ENCODE measurements around the gene LYSMD4. TPM values are rescaled to one million over a fixed set of nuclear protein-coding genes. Genes with fewer than 3 reads are reported as not detected.

The LYSMD4 gene
- total RNA-seq, 1 experiment from 2014 or later: 14.9 TPM

GRCh38 chr15:99696096-99696495 is 37.1 kb downstream of the LYSMD4 start:
- no peak for TF ChIP-seq NFE2L1 (CRISPR knock-in tag; IDR thresholded peaks at IDR 0.05)
- no peak for TF ChIP-seq ZNF532 (CRISPR knock-in tag; IDR thresholded peaks at IDR 0.05; ENCODE audit: borderline replicate concordance)
- TF ChIP-seq STAT6 (CRISPR knock-in tag; conservative IDR thresholded peaks at IDR 0.05; ENCODE audit: low read depth): no peak
- TF ChIP-seq E2F1 (CRISPR knock-in tag; IDR thresholded peaks at IDR 0.05): no peak
- no peak for TF ChIP-seq GTF2I (CRISPR knock-in tag; conservative IDR thresholded peaks at IDR 0.05)
- no peak for TF ChIP-seq GRHL2 (CRISPR knock-in tag; IDR thresholded peaks at IDR 0.05; ENCODE audit: insufficient replicate concordance, severe bottlenecking)
- TF ChIP-seq FOXJ3 (CRISPR knock-in tag; IDR thresholded peaks at IDR 0.05; ENCODE audit: borderline replicate concordance): no peak
- TF ChIP-seq ATF6 (CRISPR knock-in tag; IDR thresholded peaks at IDR 0.05): no peak
- no peak for TF ChIP-seq AR (CRISPR knock-in tag; IDR thresholded peaks at IDR 0.05)
- no peak for TF ChIP-seq CTCF (IDR thresholded peaks at IDR 0.05)
- TF ChIP-seq ZNF416 (CRISPR knock-in tag; IDR thresholded peaks at IDR 0.05): no peak
- no peak for TF ChIP-seq FOXK1 (CRISPR knock-in tag; IDR thresholded peaks at IDR 0.05)
- TF ChIP-seq CDX4 (CRISPR knock-in tag; IDR thresholded peaks at IDR 0.05; ENCODE audit: borderline replicate concordance): no peak
- no peak for TF ChIP-seq ESRRA (CRISPR knock-in tag; IDR thresholded peaks at IDR 0.05; ENCODE audit: borderline replicate concordance)
- no peak for TF ChIP-seq RORB (CRISPR knock-in tag; IDR thresholded peaks at IDR 0.05)
- no peak for TF ChIP-seq ELF4 (CRISPR knock-in tag; IDR thresholded peaks at IDR 0.05; ENCODE audit: low read depth)
- TF ChIP-seq MAX (CRISPR knock-in tag; IDR thresholded peaks at IDR 0.05): no peak
- TF ChIP-seq FOXP1 (CRISPR knock-in tag; IDR thresholded peaks at IDR 0.05; ENCODE audit: borderline replicate concordance): no peak
- TF ChIP-seq ZNF671 (CRISPR knock-in tag; IDR thresholded peaks at IDR 0.05): no peak

More at GRCh38 chr15:99696096-99696495, 37.1 kb downstream of the LYSMD4 start:
- Mint-ChIP-seq H3K27me3 (ENCODE audit: low read depth) (no peaks in the 10 kb centered on the region), H3K27ac (no peak overlapping the region), H3K9me3 (no peaks in the 10 kb centered on the region), H3K36me3 (peaks cover 14% of the 10 kb centered on the region), H3K4me1 (no peaks in the 10 kb centered on the region), H3K4me3 (no peak overlapping the region)
- ChIA-PET CTCF (interaction anchor here (1.6 kb wide), 1 partner anchor 8 kb away, joined by 8 read pairs; no protein-coding TSS in a partner anchor), POLR2A (no interaction called here)
- ATAC-seq: no peak
- DNase-seq (ENCODE audit: low spot score): no peak
